Endothelial cell of umbilical vein (primary cell): ENCODE data around the gene ADAP2. TPM values are rescaled to one million over a fixed set of nuclear protein-coding genes. Genes with fewer than 3 reads are reported as not detected.
"Not testable (repeated sequence)": the region's sequence is repeated elsewhere in the genome, so short reads cannot be mapped to it uniquely, and the experiment has no call there.

ENCODE experiments used
- BruUV-seq: library from RNA; stranded (reverse); fragments of 400-500 nt; replicated peaks from 2 replicates; lab custom pipeline; 2021; lab: Mats Ljungman, UMichigan
- CTCF ChIA-PET: fragments of 300-600, 350-600 bp; sonication (Branson Sonifier 250); formaldehyde crosslinking; loops from one replicate; lab custom pipeline; 2021; ENCODE audit warnings: antibody characterized with exemption, inconsistent platforms; lab: Charles Lee
- POLR2A ChIA-PET: fragments of 300-600, 350-600 bp; sonication (Branson Sonifier 250); formaldehyde crosslinking; loops from one replicate; lab custom pipeline; 2021; ENCODE audit warnings: antibody characterized with exemption, inconsistent platforms; lab: Charles Lee
- DNase-seq: peaks from one replicate; pipeline ENCODE4 v3.0.0-alpha.2; 2011; ENCODE audit warnings: low read depth, low spot score
- FAIRE-seq: peaks from 2 replicates; lab custom pipeline; 2011; peaks lifted over from hg19 to GRCh38; lab: Jason Lieb, UNC
- H2AFZ ChIP-seq: 2 replicates; pipeline ENCODE4 v1.6.0; 2012; ENCODE audit warnings: low read depth, low read length, control low read depth, inconsistent platforms
- H3K27ac ChIP-seq: 2 replicates; pipeline ENCODE4 v1.5.1; 2011; ENCODE audit warnings: low read depth, mild to moderate bottlenecking, control low read depth, low read length, moderate library complexity; ENCODE audit not compliant: insufficient read depth
- H3K27me3 ChIP-seq, 2 experiments: 2 replicates each; pipeline versions ENCODE4 v1.6.0 to v1.6.1; 2011; ENCODE audit warnings: low read length in 2 of 2, mixed read lengths in 1 of 2; ENCODE audit not compliant: control insufficient read depth in 2 of 2, insufficient read depth in 2 of 2
- H3K36me3 ChIP-seq, 2 experiments: 2 replicates in 1 of 2; 3 replicates in 1 of 2; pipeline ENCODE4 v1.5.1; 2011; ENCODE audit warnings: low read length in 2 of 2, mild to moderate bottlenecking in 1 of 2, moderate library complexity in 1 of 2; ENCODE audit not compliant: control insufficient read depth in 2 of 2, insufficient read depth in 2 of 2; ENCODE audit errors: extremely low read depth in 1 of 2
- H3K4me1 ChIP-seq: 3 replicates; pipeline ENCODE4 v1.5.1; 2011; ENCODE audit warnings: mild to moderate bottlenecking, low read length; ENCODE audit not compliant: control insufficient read depth, insufficient read depth; ENCODE audit errors: extremely low read depth
- H3K4me2 ChIP-seq: 2 replicates; pipeline ENCODE4 v1.6.1; 2011; ENCODE audit warnings: low read length, control low read depth, mixed read lengths; ENCODE audit not compliant: insufficient read depth
- H3K4me3 ChIP-seq, 3 experiments: fragments of 200-600 bp in 1 of 3; sonication (generic), shearing (Covaris generic) in 1 of 3; replicated peaks in 1 of 3; 2 replicates each; pipeline ENCODE4 v1.5.1; 2011 to 2016; ENCODE audit warnings: control low read depth in 3 of 3, low read length in 3 of 3, mild to moderate bottlenecking in 2 of 3, inconsistent platforms in 1 of 3, low read depth in 1 of 3, moderate library complexity in 1 of 3; ENCODE audit not compliant: insufficient read depth in 1 of 3
- H3K79me2 ChIP-seq: 2 replicates; pipeline ENCODE4 v1.6.0; 2012; ENCODE audit warnings: low read length, inconsistent platforms; ENCODE audit not compliant: control insufficient read depth, insufficient read depth
- H3K9ac ChIP-seq: replicated peaks from 2 replicates; pipeline ENCODE3; 2011; ENCODE audit warnings: low read length, control low read depth; ENCODE audit not compliant: insufficient read depth; ENCODE audit errors: extremely low read depth
- H3K9me1 ChIP-seq: replicated peaks from 3 replicates; pipeline ENCODE4 v1.6.0; 2011; ENCODE audit warnings: mild to moderate bottlenecking, low read length; ENCODE audit not compliant: control insufficient read depth, insufficient read depth; ENCODE audit errors: extremely low read depth
- H3K9me3 ChIP-seq: replicated peaks from 2 replicates; pipeline ENCODE4 v1.5.1; 2012; ENCODE audit warnings: low read length, inconsistent platforms; ENCODE audit not compliant: control insufficient read depth, insufficient read depth
- H4K20me1 ChIP-seq: replicated peaks from 2 replicates; pipeline ENCODE3; 2011; ENCODE audit warnings: mild to moderate bottlenecking, low read length; ENCODE audit not compliant: control insufficient read depth, insufficient read depth; ENCODE audit errors: extremely low read depth
- EZH2 ChIP-seq: IDR thresholded peaks from 2 replicates; pipeline ENCODE4 v1.6.1; 2012; ENCODE audit warnings: borderline replicate concordance, low read depth, mild to moderate bottlenecking, moderate library complexity, low read length, inconsistent platforms; ENCODE audit not compliant: severe bottlenecking
- FOS ChIP-seq: IDR thresholded peaks from 2 replicates; pipeline ENCODE4 v1.6.1; 2011; ENCODE audit warnings: mild to moderate bottlenecking, low read length, moderate library complexity, borderline replicate concordance; ENCODE audit not compliant: insufficient read depth
- JUN ChIP-seq: IDR thresholded peaks from 2 replicates; pipeline ENCODE4 v1.6.1; 2011; ENCODE audit warnings: borderline replicate concordance, low read depth; ENCODE audit not compliant: insufficient read length, insufficient read depth
- MYC ChIP-seq: IDR thresholded peaks from one replicate; pipeline ENCODE4 v1.6.1; 2011; ENCODE audit warnings: mild to moderate bottlenecking, low read depth, low read length
- POLR2A ChIP-seq: IDR thresholded peaks from 2 replicates; pipeline ENCODE4 v1.6.1; 2012; ENCODE audit warnings: low read depth, mild to moderate bottlenecking, control low read depth, low read length
- POLR2AphosphoS5 ChIP-seq: IDR thresholded peaks from 2 replicates; pipeline ENCODE4 v1.6.1; 2012; ENCODE audit warnings: low read depth, mild to moderate bottlenecking, control low read depth, low read length, moderate library complexity; ENCODE audit not compliant: insufficient read depth
- dilution Hi-C: fragments of 300-500 bp; cut with MboI; formaldehyde crosslinking; loops from one replicate; pipeline ENCODE4 v1.15.0; 2019; ENCODE audit warnings: low sequenced_read_pairs; ENCODE audit not compliant: extremely low pct_ligation_motif_present
- intact Hi-C: fragments of 100-400 bp; cut with micrococcal nuclease; formaldehyde crosslinking; loops from one replicate; pipeline ENCODE4 v1.10.0; 2022
- polyA plus RNA-seq, 4 experiments: library from polyadenylated mRNA; depleted of rRNA in 3 of 4; stranded (reverse) in 3 of 4; unstranded in 1 of 4; fragments of >200 nt; gene quantifications; 2 replicates each; pipeline versions ENCODE4 v1.2.1 to v1.2.3, GENCODE V29; 2011 to 2012; ENCODE audit warnings: missing spikeins in 1 of 4
- total RNA-seq: library from RNA; stranded (reverse); gene quantifications from 2 replicates; pipeline ENCODE4 v1.2.3, GENCODE V29; 2021
- TF ChIP-seq, protein P1 (sequence below): IDR thresholded peaks from 2 replicates; pipeline ENCODE4 v1.6.1; 2011; ENCODE audit not compliant: insufficient read depth, insufficient read length
- TF ChIP-seq, protein P2 (sequence below), 2 donors: IDR thresholded peaks; 1 replicate in 1 of 2; 2 replicates in 1 of 2; pipeline ENCODE4 v1.5.1; 2011; ENCODE audit warnings: low read length in 2 of 2, mild to moderate bottlenecking in 2 of 2, moderate library complexity in 2 of 2, control low read depth in 1 of 2, inconsistent platforms in 1 of 2, low read depth in 1 of 2; ENCODE audit not compliant: insufficient read depth in 1 of 2; ENCODE audit errors: extremely low read depth in 1 of 2

The ADAP2 gene
- total and polyA plus RNA-seq, 2 donors (not counting 3 experiments of a cell fraction or from before 2014, with no cell fraction given), result 0.28 to 1.0 TPM

DNA sequence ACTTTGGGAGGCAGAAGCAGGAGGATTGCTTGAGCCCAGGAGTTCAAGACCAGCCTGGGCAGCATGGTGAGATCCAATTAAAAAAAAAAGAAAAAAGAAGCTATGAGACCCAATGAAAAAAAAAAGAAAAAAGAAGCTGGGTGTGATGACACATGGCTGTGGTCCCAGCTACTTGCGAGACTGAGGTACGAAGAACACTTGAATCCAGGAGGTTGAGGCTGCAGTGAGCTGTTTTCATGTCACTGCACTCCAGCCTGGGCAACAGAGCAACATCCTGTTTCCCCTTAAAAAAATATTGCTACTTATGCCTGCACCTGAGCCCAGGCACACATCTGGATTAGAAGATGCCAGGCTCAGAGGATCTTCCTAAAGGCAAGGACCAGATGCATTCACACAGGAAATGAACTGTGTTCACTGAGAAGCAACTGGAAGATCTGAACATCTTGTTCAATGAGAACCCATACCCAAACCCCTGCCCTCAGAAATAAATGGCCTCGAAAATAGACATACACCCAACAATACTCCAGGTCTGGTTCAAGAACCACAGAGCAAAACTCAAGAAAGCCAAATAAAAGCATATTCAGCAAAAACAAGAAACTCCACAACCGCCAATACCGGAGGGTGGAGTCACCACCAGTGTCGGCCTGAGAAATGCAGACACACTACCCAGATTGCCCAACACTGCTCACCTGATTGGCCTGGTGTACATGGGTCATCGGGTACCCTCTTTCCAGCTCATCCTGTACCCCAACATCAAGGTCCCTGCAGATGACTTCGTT lies 53.5 kb downstream of the ADAP2 start:
- Histone ChIP-seq H3K4me1 (peaks cover 8% of the 10 kb centered on the region), H2AFZ (no peak overlapping the region), H3K9ac (no peak overlapping the region), H3K4me2 (no peak overlapping the region), H4K20me1 (no peaks in the 10 kb centered on the region), H3K9me1 (no peaks in the 10 kb centered on the region), H3K79me2 (peaks cover 8% of the 10 kb centered on the region), H3K9me3 (no peaks in the 10 kb centered on the region), H3K4me3 (no peak overlapping the region), H3K27ac (no peak overlapping the region), H3K36me3 (no peaks in the 10 kb centered on the region), H3K27me3 (no peaks in the 10 kb centered on the region)
- intact Hi-C loops, result no loop called here
- ChIA-PET POLR2A (no interaction called here), CTCF (interaction anchor here (1.1 kb wide), 1 partner anchor 20 kb away, joined by 3 read pairs; no protein-coding TSS in a partner anchor)
- BruUV-seq, result no TSS peak
- no peak for FAIRE-seq
- no peak for DNase-seq
- dilution Hi-C loops, result no loop called here
- TF ChIP-seq POLR2A (no peak), JUN (no peak), POLR2AphosphoS5 (no peak), MYC (no peak), EZH2 (no peak), FOS (no peak)
- TF ChIP-seq, protein P1, sequence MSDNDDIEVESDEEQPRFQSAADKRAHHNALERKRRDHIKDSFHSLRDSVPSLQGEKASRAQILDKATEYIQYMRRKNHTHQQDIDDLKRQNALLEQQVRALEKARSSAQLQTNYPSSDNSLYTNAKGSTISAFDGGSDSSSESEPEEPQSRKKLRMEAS, result no peak
- TF ChIP-seq, protein P2, sequence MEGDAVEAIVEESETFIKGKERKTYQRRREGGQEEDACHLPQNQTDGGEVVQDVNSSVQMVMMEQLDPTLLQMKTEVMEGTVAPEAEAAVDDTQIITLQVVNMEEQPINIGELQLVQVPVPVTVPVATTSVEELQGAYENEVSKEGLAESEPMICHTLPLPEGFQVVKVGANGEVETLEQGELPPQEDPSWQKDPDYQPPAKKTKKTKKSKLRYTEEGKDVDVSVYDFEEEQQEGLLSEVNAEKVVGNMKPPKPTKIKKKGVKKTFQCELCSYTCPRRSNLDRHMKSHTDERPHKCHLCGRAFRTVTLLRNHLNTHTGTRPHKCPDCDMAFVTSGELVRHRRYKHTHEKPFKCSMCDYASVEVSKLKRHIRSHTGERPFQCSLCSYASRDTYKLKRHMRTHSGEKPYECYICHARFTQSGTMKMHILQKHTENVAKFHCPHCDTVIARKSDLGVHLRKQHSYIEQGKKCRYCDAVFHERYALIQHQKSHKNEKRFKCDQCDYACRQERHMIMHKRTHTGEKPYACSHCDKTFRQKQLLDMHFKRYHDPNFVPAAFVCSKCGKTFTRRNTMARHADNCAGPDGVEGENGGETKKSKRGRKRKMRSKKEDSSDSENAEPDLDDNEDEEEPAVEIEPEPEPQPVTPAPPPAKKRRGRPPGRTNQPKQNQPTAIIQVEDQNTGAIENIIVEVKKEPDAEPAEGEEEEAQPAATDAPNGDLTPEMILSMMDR (IDR thresholded peaks at IDR 0.05; ENCODE audit: extremely low read depth in 1 of 2, insufficient read depth in 1 of 2, low read depth in 1 of 2, low read length in 2 of 2), result no peak

DNA sequence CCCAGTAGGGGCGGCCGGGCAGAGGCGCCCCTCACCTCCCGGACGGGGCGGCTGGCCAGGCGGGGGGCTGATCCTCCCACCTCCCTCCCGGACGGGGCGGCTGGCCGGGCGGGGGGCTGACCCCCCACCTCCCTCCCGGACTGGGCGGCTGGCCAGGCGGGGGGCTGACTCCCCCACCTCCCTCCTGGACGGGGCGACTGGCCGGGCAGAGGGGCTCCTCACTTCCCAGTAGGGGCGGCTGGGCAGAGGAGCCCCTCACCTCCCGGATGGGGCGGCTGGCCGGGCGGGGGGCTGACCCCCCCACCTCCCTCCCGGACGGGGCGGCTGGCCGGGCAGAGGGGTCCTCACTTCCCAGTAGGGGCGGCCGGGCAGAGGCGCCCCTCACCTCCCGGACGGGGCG lies 58.2 kb downstream of the ADAP2 start:
- intact Hi-C loops, H3K4me1 ChIP-seq, H2AFZ ChIP-seq, H3K79me2 ChIP-seq, H3K4me2 ChIP-seq, FAIRE-seq, CTCF ChIA-PET, H3K36me3 ChIP-seq, DNase-seq, H4K20me1 ChIP-seq, POLR2A ChIA-PET, H3K27me3 ChIP-seq, H3K9ac ChIP-seq, dilution Hi-C loops, H3K27ac ChIP-seq, H3K9me3 ChIP-seq, BruUV-seq, H3K4me3 ChIP-seq, H3K9me1 ChIP-seq: not testable (repeated sequence)
